ENCODE measurements around the gene MST1. TPM values are rescaled to one million over a fixed set of nuclear protein-coding genes. Genes with fewer than 3 reads are reported as not detected.

The MST1 gene
- total and polyA plus RNA-seq, 4 experiments from 2014 or later, result 0.94 to 10.2 (median 6.3) TPM; not detected in 1

- ChIA-PET POLR2A (ENCODE audit: partially characterized antibody) (no interaction called here), CTCF (ENCODE audit: partially characterized antibody) (no interaction called here)
- peaks cover 0 to 1% (median 0%) of the 10 kb centered on the region in 4 donors for H3K4me1 Mint-ChIP-seq
- Histone ChIP-seq H3K27me3 (ENCODE audit: insufficient read depth, low read length) (no peaks in the 10 kb centered on the region), H3K27ac (ENCODE audit: low read depth, low read length) (no peak overlapping the region), H3K36me3 (ENCODE audit: insufficient read depth, low read length) (no peaks in the 10 kb centered on the region), H3K9me3 (ENCODE audit: control insufficient read depth in 1 of 2, low read length in 2 of 2) (no peaks in the 10 kb centered on the region), H3K4me1 (ENCODE audit: insufficient read depth, low read length) (no peaks in the 10 kb centered on the region), H3K4me3 (ENCODE audit: low read length in 2 of 2) (no peak overlapping the region)
- intact Hi-C loops (cut with micrococcal nuclease), result no loop called here
- no peak overlapping the region for H3K4me3 Mint-ChIP-seq
- peaks cover 0 to 1% (median 0%) of the 10 kb centered on the region in 8 donors for H3K9me3 Mint-ChIP-seq
- H3K27ac Mint-ChIP-seq, result no peak overlapping the region
- H3K36me3 Mint-ChIP-seq, result no peaks in the 10 kb centered on the region
- no peaks in the 10 kb centered on the region for H3K27me3 Mint-ChIP-seq
- DNase-seq, result no peak
These were observed 50.8 kb downstream of the MST1 start for GRCh38 chr3:49638445-49638844.

DNA sequence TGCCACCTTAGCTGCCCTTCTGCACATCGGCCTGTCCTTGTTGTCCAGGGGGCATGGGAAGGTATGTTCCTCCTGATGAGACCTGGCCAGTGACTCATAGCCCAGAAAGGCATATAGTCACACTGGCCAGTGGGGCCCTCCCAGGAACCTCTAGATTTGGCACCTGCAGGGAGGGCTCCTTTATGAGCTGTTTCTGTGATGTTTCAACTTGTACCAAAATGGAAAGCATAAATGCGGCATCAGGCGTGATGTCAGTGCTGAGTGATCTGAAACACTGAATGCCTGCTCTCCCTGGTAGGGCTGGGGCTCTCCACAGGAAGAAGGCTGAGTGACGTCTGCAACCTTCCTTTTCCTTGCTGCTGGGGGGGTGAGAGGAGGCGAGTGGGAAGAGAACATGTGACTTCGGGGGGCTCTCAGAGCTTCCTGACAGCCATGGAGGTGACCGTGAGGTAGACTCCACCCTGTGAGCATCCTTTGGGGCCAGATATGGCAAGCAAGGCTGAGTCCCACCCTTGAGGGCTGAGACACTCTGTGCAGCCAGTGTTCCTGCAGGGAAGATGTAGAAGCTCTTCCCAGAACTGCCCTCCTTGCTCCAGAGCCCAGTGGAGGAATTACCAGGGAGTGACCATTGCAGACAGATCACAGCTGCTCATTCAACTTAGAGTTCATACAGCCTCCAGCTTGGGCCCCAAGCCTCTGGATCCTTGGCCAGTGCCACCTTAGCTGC lies 52.2 kb downstream of the MST1 start:
- H3K36me3 Mint-ChIP-seq, result no peaks in the 10 kb centered on the region
- DNase-seq, result no peak
- no peak overlapping the region for H3K4me3 Mint-ChIP-seq
- ChIA-PET CTCF (ENCODE audit: partially characterized antibody) (interaction anchor here (1.3 kb wide), 1 partner anchor 97 kb away, joined by 3 read pairs; no protein-coding TSS in a partner anchor), POLR2A (ENCODE audit: partially characterized antibody) (no interaction called here)
- H3K36me3 ChIP-seq (ENCODE audit: insufficient read depth, low read length), result no peaks in the 10 kb centered on the region
- H3K4me3 ChIP-seq (ENCODE audit: low read length in 2 of 2), result no peak overlapping the region
- peaks cover 0 to 1% (median 0%) of the 10 kb centered on the region in 8 donors for H3K9me3 Mint-ChIP-seq
- H3K27me3 Mint-ChIP-seq, result peaks cover 0 to under 1% of the 10 kb centered on the region in 2 donors
- no peak overlapping the region for H3K27ac ChIP-seq (ENCODE audit: low read depth, low read length)
- H3K9me3 ChIP-seq (ENCODE audit: control insufficient read depth in 1 of 2, low read length in 2 of 2), result no peaks in the 10 kb centered on the region
- H3K27me3 ChIP-seq (ENCODE audit: insufficient read depth, low read length), result no peaks in the 10 kb centered on the region
- H3K27ac Mint-ChIP-seq, result no peak overlapping the region
- H3K4me1 Mint-ChIP-seq, result peaks cover 0 to 1% (median 0%) of the 10 kb centered on the region in 4 donors
- no peaks in the 10 kb centered on the region for H3K4me1 ChIP-seq (ENCODE audit: insufficient read depth, low read length)
- intact Hi-C loops (cut with micrococcal nuclease), result no loop called here

- POLR2A ChIA-PET (ENCODE audit: partially characterized antibody), result no interaction called here
- Histone ChIP-seq H3K4me1 (ENCODE audit: insufficient read depth, low read length) (no peaks in the 10 kb centered on the region), H3K27ac (ENCODE audit: low read depth, low read length) (no peak overlapping the region), H3K9me3 (ENCODE audit: control insufficient read depth in 1 of 2, low read length in 2 of 2) (no peaks in the 10 kb centered on the region), H3K4me3 (ENCODE audit: low read length in 2 of 2) (no peak overlapping the region), H3K27me3 (ENCODE audit: insufficient read depth, low read length) (no peaks in the 10 kb centered on the region), H3K36me3 (ENCODE audit: insufficient read depth, low read length) (no peaks in the 10 kb centered on the region)
- no peak overlapping the region for H3K4me3 Mint-ChIP-seq
- peaks cover 0 to 5% (median under 1%) of the 10 kb centered on the region in 8 donors for H3K9me3 Mint-ChIP-seq
- CTCF ChIA-PET (ENCODE audit: partially characterized antibody), result no interaction called here
- H3K27ac Mint-ChIP-seq, result no peak overlapping the region
- no peak for DNase-seq
- peaks cover 0 to 6% of the 10 kb centered on the region in 2 donors for H3K27me3 Mint-ChIP-seq
- intact Hi-C loops (cut with micrococcal nuclease), result no loop called here
- H3K4me1 Mint-ChIP-seq, result peaks cover 0 to 1% (median 0%) of the 10 kb centered on the region in 4 donors
- no peaks in the 10 kb centered on the region for H3K36me3 Mint-ChIP-seq
These were observed 54.5 kb downstream of the MST1 start for GRCh38 chr3:49634736-49635135.

Other genes starting within 250 kb of the MST1 start
- gene DAG1, start 219.2 kb downstream of the MST1 start, total RNA-seq, result 10 to 100 TPM; 15.3 to 18.0 TPM
- gene DAG1, start 219.2 kb downstream of the MST1 start, polyA plus RNA-seq, result 1 to 10 TPM; 2.7 to 5.0 TPM
- gene BSN, start 135.0 kb downstream of the MST1 start, total RNA-seq, result under 1 TPM; 0.06 to 0.15 TPM
- under 1 TPM in 1 of 2 donors, not detected in 1; 0.01 TPM for gene BSN, start 135.0 kb downstream of the MST1 start, polyA plus RNA-seq
- 100 to 1,000 TPM; 130 to 136 TPM for gene APEH, start 15.1 kb downstream of the MST1 start, total RNA-seq
- gene APEH, start 15.1 kb downstream of the MST1 start, polyA plus RNA-seq, result 100 to 1,000 TPM; 100 to 140 TPM
- 10 to 100 TPM; 69.7 to 74.7 TPM for gene RNF123, start 83 bp upstream of the MST1 start, total RNA-seq
- 10 to 100 TPM in 1 of 2 donors, 1 to 10 TPM in 1; 3.1 to 25.0 TPM for gene RNF123, start 83 bp upstream of the MST1 start, polyA plus RNA-seq
- gene AMIGO3, start 30.2 kb upstream of the MST1 start, total RNA-seq, result not detected
- not detected for gene AMIGO3, start 30.2 kb upstream of the MST1 start, polyA plus RNA-seq
- gene GMPPB, start 34.5 kb upstream of the MST1 start, total RNA-seq, result 10 to 100 TPM; 59.5 to 61.3 TPM
- gene GMPPB, start 34.5 kb upstream of the MST1 start, polyA plus RNA-seq, result 10 to 100 TPM; 22.2 to 24.0 TPM
- 10 to 100 TPM; 50.1 to 60.0 TPM for gene IP6K1, start 97.1 kb upstream of the MST1 start, total RNA-seq
- 10 to 100 TPM; 19.4 to 38.8 TPM for gene IP6K1, start 97.1 kb upstream of the MST1 start, polyA plus RNA-seq
- gene CDHR4, start 110.4 kb upstream of the MST1 start, total RNA-seq, result under 1 TPM in 1 of 2 experiments, not detected in 1; 0.17 TPM
- gene CDHR4, start 110.4 kb upstream of the MST1 start, polyA plus RNA-seq, result not detected
- gene INKA1, start 113.8 kb upstream of the MST1 start, total RNA-seq, result 1 to 10 TPM in 1 of 2 experiments, under 1 TPM in 1; 0.55 to 1.2 TPM
- gene INKA1, start 113.8 kb upstream of the MST1 start, polyA plus RNA-seq, result 1 to 10 TPM in 1 of 2 donors, under 1 TPM in 1; 0.45 to 1.5 TPM
- gene UBA7, start 124.5 kb upstream of the MST1 start, total RNA-seq, result 100 to 1,000 TPM; 269 to 299 TPM
- gene UBA7, start 124.5 kb upstream of the MST1 start, polyA plus RNA-seq, result 10 to 100 TPM; 39.8 to 45.7 TPM
- 1 to 10 TPM; 4.6 to 6.7 TPM for gene TRAIP, start 167.1 kb upstream of the MST1 start, total RNA-seq
- gene TRAIP, start 167.1 kb upstream of the MST1 start, polyA plus RNA-seq, result 1 to 10 TPM; 1.0 to 1.9 TPM
- gene CAMKV, start 180.4 kb upstream of the MST1 start, total RNA-seq, result not detected
- not detected for gene CAMKV, start 180.4 kb upstream of the MST1 start, polyA plus RNA-seq
- gene MST1R, start 214.4 kb upstream of the MST1 start, total RNA-seq, result 1 to 10 TPM; 1.3 TPM
- under 1 TPM in 1 of 2 donors, not detected in 1; 0.38 TPM for gene MST1R, start 214.4 kb upstream of the MST1 start, polyA plus RNA-seq
- gene MON1A, start 240.3 kb upstream of the MST1 start, total RNA-seq, result 10 to 100 TPM in 1 of 2 experiments, 1 to 10 TPM in 1; 9.5 to 11.1 TPM
- 10 to 100 TPM; 15.2 to 16.5 TPM for gene MON1A, start 240.3 kb upstream of the MST1 start, polyA plus RNA-seq